ENCODE data around the gene PDE4D. TPM values are rescaled to one million over a fixed set of nuclear protein-coding genes. Genes with fewer than 3 reads are reported as not detected.

Gene PDE4D
- total and polyA plus RNA-seq, 2 of the 4 experiments (the other 2 are of a cell fraction) = 1.4 to 7.9 TPM

DNA sequence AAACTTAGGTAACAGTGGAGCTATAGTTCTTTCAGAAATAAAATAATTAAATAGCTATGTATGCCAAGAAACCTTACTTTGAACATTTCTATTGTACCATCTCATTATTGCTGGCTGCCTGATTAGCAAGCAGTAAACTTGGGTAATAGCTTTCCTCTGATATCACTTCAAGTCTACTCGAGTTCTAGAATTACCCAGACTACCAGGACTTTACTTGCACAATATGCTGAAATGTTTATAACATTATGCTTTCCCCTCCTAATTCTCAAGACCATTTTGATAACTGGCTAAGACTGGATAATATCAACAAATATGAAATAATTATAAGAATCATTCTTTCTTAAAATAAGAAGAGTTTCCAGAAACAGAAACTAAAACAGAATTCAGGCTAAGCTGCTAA is 798.0 kb downstream of the PDE4D start:
- Histone ChIP-seq H2AK5ac (ENCODE audit: low read depth, low read length) (no peak overlapping the region), H4K8ac (ENCODE audit: low read depth in 2 of 2, low read length in 2 of 2) (peak overlapping the region; percentile 11 to 42; a peak in 1 of 4 replicates), H2BK120ac (ENCODE audit: low read depth, low read length) (peak overlapping the region; percentile 35; the same call in 1 of the 2 replicates), H3K9me1 (ENCODE audit: insufficient read depth, low read length) (peaks cover 2% of the 10 kb centered on the region; the same call in 1 of the 2 replicates), H2BK5ac (ENCODE audit: low read depth, low read length, poor library complexity, severe bottlenecking) (peak overlapping the region; percentile 90), H2AK9ac (replicated peaks; ENCODE audit: low read depth, low read length, poor library complexity) (no peak overlapping the region), H3K4me1 (ENCODE audit: control insufficient read depth, insufficient read depth, low read length) (peaks cover 7% of the 10 kb centered on the region), H2AFZ (replicated peaks; ENCODE audit: low read length, poor library complexity) (no peak overlapping the region), H2BK15ac (ENCODE audit: low read depth, low read length) (no peak overlapping the region), H4K91ac (ENCODE audit: insufficient read depth, low read depth, low read length) (no peak overlapping the region), H3K18ac (ENCODE audit: low read depth, low read length) (peak overlapping the region; percentile 91; the same call in 1 of the 2 replicates), H3K79me1 (ENCODE audit: low read depth in 1 of 2, low read length in 2 of 2) (no peaks in the 10 kb centered on the region), H3K4me2 (ENCODE audit: low read depth, low read length) (peak overlapping the region; percentile 49), H4K20me1 (ENCODE audit: insufficient read depth, low read length) (no peaks in the 10 kb centered on the region), H4K5ac (ENCODE audit: low read depth, low read length) (no peak overlapping the region), H3K56ac (ENCODE audit: extremely low read depth, insufficient read depth, low read length) (no peak overlapping the region), H3K27me3 (ENCODE audit: control insufficient read depth, insufficient read depth, low read length) (no peaks in the 10 kb centered on the region), H2BK20ac (ENCODE audit: low read depth, low read length) (no peak overlapping the region; the same call in 1 of the 2 replicates), H3K4ac (ENCODE audit: low read depth, low read length) (no peak overlapping the region; the same call in 1 of the 2 replicates), H3K23ac (ENCODE audit: low read depth, low read length) (no peak overlapping the region), H3K4me3 (ENCODE audit: insufficient read depth, low read depth, low read length) (no peak overlapping the region), H3K9me3 (ENCODE audit: control insufficient read depth, insufficient read depth, low read length) (no peaks in the 10 kb centered on the region), H3K36me3 (ENCODE audit: control insufficient read depth, insufficient read depth, low read length) (no peaks in the 10 kb centered on the region), H3K9ac (ENCODE audit: low read depth, low read length) (peak overlapping the region; percentile 37; the same call in 1 of the 2 replicates), H3K14ac (replicated peaks; ENCODE audit: low read depth, low read length) (no peak overlapping the region), H3K27ac (ENCODE audit: insufficient read depth, low read length) (peak overlapping the region; percentile 6; the same call in 1 of the 2 replicates)
- in situ Hi-C loops (cut with MboI; ENCODE audit: low sequenced_read_pairs) = no loop called here
- BruUV-seq (replicated peaks) = no TSS peak
- TF ChIP-seq, protein P1, sequence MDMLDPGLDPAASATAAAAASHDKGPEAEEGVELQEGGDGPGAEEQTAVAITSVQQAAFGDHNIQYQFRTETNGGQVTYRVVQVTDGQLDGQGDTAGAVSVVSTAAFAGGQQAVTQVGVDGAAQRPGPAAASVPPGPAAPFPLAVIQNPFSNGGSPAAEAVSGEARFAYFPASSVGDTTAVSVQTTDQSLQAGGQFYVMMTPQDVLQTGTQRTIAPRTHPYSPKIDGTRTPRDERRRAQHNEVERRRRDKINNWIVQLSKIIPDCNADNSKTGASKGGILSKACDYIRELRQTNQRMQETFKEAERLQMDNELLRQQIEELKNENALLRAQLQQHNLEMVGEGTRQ (IDR thresholded peaks at IDR 0.05; ENCODE audit: low read depth, low read length) = no peak
- TF ChIP-seq CEBPB (IDR thresholded peaks at IDR 0.05; ENCODE audit: low read depth, low read length) = peak; percentile 94
- POLR2A ChIA-PET (ENCODE audit: unreplicated experiment) = no interaction called here
- CTCF ChIA-PET = interaction anchor here (0.8 to 1.2 kb wide), 2 partner anchors 10 to 225 kb away, joined by 3 read pairs; no protein-coding TSS in a partner anchor
- dilution Hi-C loops (cut with HindIII; ENCODE audit: low sequenced_read_pairs, unreplicated experiment) = no loop called here
- intact Hi-C loops (cut with micrococcal nuclease) = loop anchor here (2.0 to 5.0 kb wide), 2 partner anchors 31 to 77 kb away; no protein-coding TSS in a partner anchor
- peak; percentile 81 for DNase-seq
- WGBS, 2 experiments (ENCODE audit: extremely low coverage in 2 of 2, insufficient read length in 1 of 2) = no CpG with 5 or more reads among the region's 1 CpG
- peak; percentile 63 for ATAC-seq (ENCODE audit: low read depth)

All from IMR-90 (cell line).